GM23338 (cell line): ENCODE results near the gene GFOD1. TPM values are rescaled to one million over a fixed set of nuclear protein-coding genes. Genes with fewer than 3 reads are reported as not detected.

Source experiments
- ATAC-seq: fragments of 200-7000 bp; cut with Tn5 transposase; 3 replicates; pipeline ENCODE4 v1.9.1; 2020
- DNase-seq: peaks from one replicate; pipeline ENCODE4 v3.0.0-alpha.2; 2015; ENCODE audit warnings: low spot score
- H2AFZ ChIP-seq: fragments of 200-600 bp; sonication (generic); 2 replicates; pipeline ENCODE4 v1.8.0; 2016; ENCODE audit warnings: antibody characterized with exemption, mild to moderate bottlenecking, moderate library complexity
- H3F3A ChIP-seq: fragments of 200-600 bp; sonication (generic); replicated peaks from 2 replicates; pipeline ENCODE4 v1.8.0; 2017; ENCODE audit warnings: antibody characterized with exemption, mixed run types, low read depth
- H3K27ac ChIP-seq: fragments of 200-600 bp; sonication (generic); 2 replicates; pipeline ENCODE4 v1.6.1; 2016; ENCODE audit warnings: low read depth
- H3K27me3 ChIP-seq: fragments of 200-600 bp; sonication (generic); 2 replicates; pipeline ENCODE4 v1.8.0; 2016; ENCODE audit warnings: mild to moderate bottlenecking, mixed run types, moderate library complexity; ENCODE audit not compliant: insufficient read depth
- H3K36me3 ChIP-seq: fragments of 200-600 bp; sonication (generic); 2 replicates; pipeline ENCODE4 v1.8.0; 2016; ENCODE audit warnings: mild to moderate bottlenecking; ENCODE audit not compliant: insufficient read depth
- H3K4me1 ChIP-seq: fragments of 200-600 bp; sonication (generic); 2 replicates; pipeline ENCODE4 v1.8.0; 2016; ENCODE audit warnings: mild to moderate bottlenecking, moderate library complexity; ENCODE audit not compliant: insufficient read depth
- H3K4me2 ChIP-seq: fragments of 200-600 bp; sonication (generic); 2 replicates; pipeline ENCODE4 v1.7.1; 2017; ENCODE audit warnings: mixed run types
- H3K4me3 ChIP-seq: fragments of 200-600 bp; sonication (generic); 2 replicates; pipeline ENCODE4 v1.6.1; 2016; ENCODE audit warnings: mixed run types
- H3K79me2 ChIP-seq: fragments of 200-600 bp; sonication (generic); replicated peaks from 2 replicates; pipeline ENCODE4 v1.8.0; 2017; ENCODE audit warnings: mild to moderate bottlenecking; ENCODE audit not compliant: insufficient read depth
- H3K9me2 ChIP-seq: fragments of 200-600 bp; sonication (generic); 2 replicates; pipeline ENCODE4 v1.8.0; 2017; ENCODE audit not compliant: insufficient read depth
- H4K20me1 ChIP-seq: fragments of 200-600 bp; sonication (generic); replicated peaks from 2 replicates; pipeline ENCODE4 v1.8.0; 2017; ENCODE audit warnings: mild to moderate bottlenecking; ENCODE audit not compliant: insufficient read depth
- H3K27ac Mint-ChIP-seq: 2 replicates; pipeline ENCODE4 v1.8.0; 2020; ENCODE audit warnings: inconsistent platforms, mild to moderate bottlenecking, moderate library complexity, mixed read lengths
- H3K27me3 Mint-ChIP-seq: 3 replicates; pipeline ENCODE4 v1.8.0; 2022; ENCODE audit warnings: low read depth, mild to moderate bottlenecking, moderate library complexity, mixed read lengths, inconsistent platforms; ENCODE audit not compliant: insufficient read depth, poor library complexity
- H3K36me3 Mint-ChIP-seq: 3 replicates; pipeline ENCODE4 v1.8.0; 2021; ENCODE audit warnings: low read depth, mild to moderate bottlenecking, inconsistent platforms, moderate library complexity, mixed read lengths
- H3K4me1 Mint-ChIP-seq: 3 replicates; pipeline ENCODE4 v1.8.0; 2020; ENCODE audit warnings: mild to moderate bottlenecking, inconsistent platforms, mixed read lengths
- H3K4me3 Mint-ChIP-seq: 3 replicates; pipeline ENCODE4 v1.8.0; 2021; ENCODE audit warnings: moderate library complexity, mild to moderate bottlenecking, inconsistent platforms, mixed read lengths
- H3K9me3 Mint-ChIP-seq: 3 replicates; pipeline ENCODE4 v1.8.0; 2020; ENCODE audit warnings: moderate library complexity, mild to moderate bottlenecking, inconsistent platforms, mixed read lengths
- EZH2 ChIP-seq: fragments of 200-600 bp; sonication (generic); IDR thresholded peaks from one replicate; pipeline ENCODE4 v1.8.0; 2017; ENCODE audit warnings: antibody characterized with exemption, mild to moderate bottlenecking, low read depth; ENCODE audit not compliant: unreplicated experiment
- NANOG ChIP-seq: IDR thresholded peaks from 2 replicates; pipeline ENCODE4 v1.6.1; 2016; ENCODE audit warnings: antibody characterized with exemption, borderline replicate concordance
- POLR2AphosphoS5 ChIP-seq: IDR thresholded peaks from 2 replicates; pipeline ENCODE4 v1.6.1; 2016; ENCODE audit warnings: antibody characterized with exemption, low read depth
- REST ChIP-seq: IDR thresholded peaks from one replicate; pipeline ENCODE4 v1.6.1; 2018; ENCODE audit warnings: antibody characterized with exemption; ENCODE audit not compliant: unreplicated experiment
- STAT1 ChIP-seq: IDR thresholded peaks from one replicate; pipeline ENCODE4 v1.6.1; 2016; ENCODE audit warnings: antibody characterized with exemption; ENCODE audit not compliant: unreplicated experiment
- ZNF462 ChIP-seq: fragments of 250-450 bp; sonication (Bioruptor Pico); IDR thresholded peaks from 2 replicates; pipeline ENCODE4 v1.5.0; 2020; ENCODE audit warnings: mild to moderate bottlenecking, moderate library complexity
- polyA plus RNA-seq: library from polyadenylated mRNA; unstranded; fragments of >200 nt; fragmentation: Nextera tagmentation; extraction: Ambion mirVana; gene quantifications from 2 replicates; pipeline ENCODE4 v1.2.1, GENCODE V29; 2016
- total RNA-seq: library from RNA; depleted of rRNA; stranded (reverse); fragments of >200 nt; shearing (Covaris generic); gene quantifications from 2 replicates; pipeline ENCODE4 v1.2.3, GENCODE V29; 2014
- TF ChIP-seq, protein P1 (sequence below), 2 experiments: fragments of 200-600 bp in 1 of 2; sonication (generic) in 1 of 2; conservative IDR thresholded peaks; 2 replicates each; pipeline versions ENCODE4 v1.5.1 to v1.6.1; 2016 to 2017; ENCODE audit warnings: antibody characterized with exemption in 2 of 2, low read depth in 2 of 2, mild to moderate bottlenecking in 2 of 2, moderate library complexity in 1 of 2

GFOD1 gene
- total and polyA plus RNA-seq, 2 experiments from 2014 or later: 4.9 to 12.8 TPM

GRCh38 chr6:13471184-13471583 is 16.2 kb downstream of the GFOD1 start (continued):
- TF ChIP-seq, protein P1, sequence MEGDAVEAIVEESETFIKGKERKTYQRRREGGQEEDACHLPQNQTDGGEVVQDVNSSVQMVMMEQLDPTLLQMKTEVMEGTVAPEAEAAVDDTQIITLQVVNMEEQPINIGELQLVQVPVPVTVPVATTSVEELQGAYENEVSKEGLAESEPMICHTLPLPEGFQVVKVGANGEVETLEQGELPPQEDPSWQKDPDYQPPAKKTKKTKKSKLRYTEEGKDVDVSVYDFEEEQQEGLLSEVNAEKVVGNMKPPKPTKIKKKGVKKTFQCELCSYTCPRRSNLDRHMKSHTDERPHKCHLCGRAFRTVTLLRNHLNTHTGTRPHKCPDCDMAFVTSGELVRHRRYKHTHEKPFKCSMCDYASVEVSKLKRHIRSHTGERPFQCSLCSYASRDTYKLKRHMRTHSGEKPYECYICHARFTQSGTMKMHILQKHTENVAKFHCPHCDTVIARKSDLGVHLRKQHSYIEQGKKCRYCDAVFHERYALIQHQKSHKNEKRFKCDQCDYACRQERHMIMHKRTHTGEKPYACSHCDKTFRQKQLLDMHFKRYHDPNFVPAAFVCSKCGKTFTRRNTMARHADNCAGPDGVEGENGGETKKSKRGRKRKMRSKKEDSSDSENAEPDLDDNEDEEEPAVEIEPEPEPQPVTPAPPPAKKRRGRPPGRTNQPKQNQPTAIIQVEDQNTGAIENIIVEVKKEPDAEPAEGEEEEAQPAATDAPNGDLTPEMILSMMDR (conservative IDR thresholded peaks at IDR 0.05; ENCODE audit: low read depth in 2 of 2): no peak
- TF ChIP-seq ZNF462 (CRISPR knock-in tag): no peak
- TF ChIP-seq STAT1: no peak
- no peak for TF ChIP-seq NANOG
- TF ChIP-seq EZH2: no peak

DNA sequence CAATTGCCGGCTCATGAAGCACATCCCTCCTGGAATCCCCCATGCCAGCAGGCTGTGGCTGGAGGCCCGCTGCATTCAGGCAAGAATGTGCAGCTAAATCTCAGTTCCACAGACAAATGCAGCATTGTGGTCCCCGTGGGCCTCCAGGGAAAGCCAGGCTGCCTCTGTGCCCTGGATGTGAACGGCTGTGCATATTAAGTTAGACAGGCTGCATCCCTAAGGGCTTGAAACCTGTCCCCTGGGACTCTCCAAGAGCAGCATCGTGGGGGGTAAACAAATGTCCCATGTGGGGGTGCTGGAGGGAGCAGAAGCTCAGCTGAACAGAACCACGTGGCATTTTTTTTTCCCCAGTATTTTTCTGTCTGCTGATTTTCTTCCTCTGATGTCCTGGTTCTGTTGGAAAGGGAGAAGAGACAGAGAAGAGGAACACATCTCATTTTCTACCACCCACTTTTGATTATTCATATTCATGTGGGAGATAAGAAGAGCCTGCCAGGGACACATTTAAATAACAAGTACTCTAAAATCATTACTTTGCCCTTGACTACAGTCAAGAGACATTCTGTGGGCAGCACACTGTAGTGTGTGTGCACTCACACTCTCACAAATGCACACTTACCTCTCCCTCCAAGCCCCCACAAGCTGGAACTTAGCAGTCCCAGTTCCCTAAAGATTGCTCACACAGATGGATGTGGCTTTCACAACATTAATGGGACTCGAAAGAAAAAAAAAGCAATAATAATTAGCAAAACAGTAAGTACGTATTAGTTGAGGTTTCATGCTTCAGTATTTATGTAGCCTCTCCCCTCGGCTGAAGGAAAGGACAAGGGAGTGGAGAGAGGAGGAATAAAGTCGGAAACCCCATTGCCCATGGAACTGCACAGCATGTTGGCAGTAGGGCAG is 16.9 kb downstream of the GFOD1 start:
- Histone ChIP-seq H3K4me2 (peak overlapping the region; percentile 8; the same call in 1 of the 2 replicates), H3K4me1 (peaks cover 15% of the 10 kb centered on the region), H3K9me2 (peaks cover 9% of the 10 kb centered on the region), H3K27ac (no peak overlapping the region), H4K20me1 (no peaks in the 10 kb centered on the region), H3K27me3 (no peaks in the 10 kb centered on the region), H3K4me3 (no peak overlapping the region), H2AFZ (no peak overlapping the region), H3K79me2 (peaks cover 23% of the 10 kb centered on the region), H3K36me3 (no peaks in the 10 kb centered on the region), H3F3A (no peaks in the 10 kb centered on the region)
- no peak overlapping the region for H3K27ac Mint-ChIP-seq
- H3K4me1 Mint-ChIP-seq: peaks cover 25% of the 10 kb centered on the region
- peaks cover 15% of the 10 kb centered on the region for H3K36me3 Mint-ChIP-seq
- H3K4me3 Mint-ChIP-seq: no peak overlapping the region; the same call in 2 of the 3 replicates
- peaks cover 2% of the 10 kb centered on the region for H3K27me3 Mint-ChIP-seq
- ATAC-seq (no peak), DNase-seq (no peak)
- no peaks in the 10 kb centered on the region for H3K9me3 Mint-ChIP-seq
- TF ChIP-seq EZH2: no peak
- TF ChIP-seq POLR2AphosphoS5: no peak
- TF ChIP-seq NANOG: no peak
- no peak for TF ChIP-seq REST
- TF ChIP-seq, protein P1 (conservative IDR thresholded peaks at IDR 0.05; ENCODE audit: low read depth in 2 of 2): no peak
